Ishikawa (cell line): ENCODE data around the gene ABCC10.

Experiments
- FOXM1 ChIP-seq: IDR thresholded peaks from 2 replicates; pipeline ENCODE4 v1.6.1; 2012; ENCODE audit warnings: low read depth, borderline replicate concordance
- RAD21 ChIP-seq: IDR thresholded peaks from 2 replicates; pipeline ENCODE4 v1.6.1; 2012; ENCODE audit warnings: low read depth
- REST ChIP-seq: IDR thresholded peaks from 2 replicates; pipeline ENCODE4 v1.6.1; 2012; ENCODE audit warnings: low read depth, mild to moderate bottlenecking
- TAF1 ChIP-seq: IDR thresholded peaks from 2 replicates; pipeline ENCODE4 v1.6.1; 2012; ENCODE audit warnings: low read depth, mild to moderate bottlenecking
- TCF12 ChIP-seq: IDR thresholded peaks from 2 replicates; pipeline ENCODE4 v1.6.1; 2012; ENCODE audit warnings: low read depth
- TEAD4 ChIP-seq: IDR thresholded peaks from 2 replicates; pipeline ENCODE4 v1.6.1; 2012
- YY1 ChIP-seq: IDR thresholded peaks from 2 replicates; pipeline ENCODE4 v1.6.1; 2012; ENCODE audit warnings: low read depth
- TF ChIP-seq, protein P1 (sequence below): IDR thresholded peaks from 2 replicates; pipeline ENCODE4 v1.6.1; 2012

GRCh38 chr6:43412541-43412940, 14.8 kb upstream of the ABCC10 start:
- TF ChIP-seq REST: no peak
- TF ChIP-seq RAD21: no peak
- no peak for TF ChIP-seq TEAD4
- no peak for TF ChIP-seq TAF1
- no peak for TF ChIP-seq TCF12
- TF ChIP-seq, protein P1, sequence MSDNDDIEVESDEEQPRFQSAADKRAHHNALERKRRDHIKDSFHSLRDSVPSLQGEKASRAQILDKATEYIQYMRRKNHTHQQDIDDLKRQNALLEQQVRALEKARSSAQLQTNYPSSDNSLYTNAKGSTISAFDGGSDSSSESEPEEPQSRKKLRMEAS: no peak
- TF ChIP-seq FOXM1: no peak
- TF ChIP-seq YY1: no peak
